Activated B cell treated with CpG ODN at 0.5 μM for 24 hours (primary cell): ENCODE data around the gene MOCS2. TPM values are rescaled to one million over a fixed set of nuclear protein-coding genes. Genes with fewer than 3 reads are reported as not detected.

Experiments used
- ATAC-seq: fragments of 200-7000 bp; cut with Tn5 transposase; one replicate; pipeline ENCODE4 v1.10.0; 2021; ENCODE audit warnings: low read depth, mild to moderate bottlenecking, moderate library complexity
- CTCF ChIA-PET: fragments of 350-600 bp; sonication (Branson Sonifier 250); formaldehyde crosslinking; loops from one replicate; lab custom pipeline; 2021; ENCODE audit warnings: antibody characterized with exemption; lab: Charles Lee
- POLR2A ChIA-PET: fragments of 350-600 bp; sonication (Branson Sonifier 250); formaldehyde crosslinking; loops from one replicate; lab custom pipeline; 2021; ENCODE audit warnings: antibody characterized with exemption; lab: Charles Lee
- DNase-seq: peaks from one replicate; pipeline ENCODE4 v3.0.0; 2022
- H3K27ac Mint-ChIP-seq: one replicate; pipeline ENCODE4 v1.8.0; 2020; ENCODE audit warnings: mixed read lengths
- H3K27me3 Mint-ChIP-seq: one replicate; pipeline ENCODE4 v1.8.0; 2021; ENCODE audit warnings: mixed read lengths
- H3K36me3 Mint-ChIP-seq: one replicate; pipeline ENCODE4 v1.8.0; 2021; ENCODE audit warnings: low read depth, mixed read lengths
- H3K4me1 Mint-ChIP-seq: one replicate; pipeline ENCODE4 v1.8.0; 2021; ENCODE audit warnings: mixed read lengths
- H3K4me3 Mint-ChIP-seq: one replicate; pipeline ENCODE4 v1.8.0; 2020; ENCODE audit warnings: mild to moderate bottlenecking, mixed read lengths
- H3K9me3 Mint-ChIP-seq: one replicate; pipeline ENCODE4 v1.8.0; 2020; ENCODE audit warnings: mixed read lengths
- CTCF ChIP-seq: fragments of 200-600 bp; IDR thresholded peaks from one replicate; pipeline ENCODE4 v1.8.0; 2022; ENCODE audit warnings: antibody characterized with exemption, mild to moderate bottlenecking
- intact Hi-C: fragments of 100-400 bp; cut with micrococcal nuclease; formaldehyde crosslinking; loops from one replicate; pipeline ENCODE4 v1.15.1; 2024
- total RNA-seq: library from RNA; stranded (reverse); gene quantifications from 2 replicates; pipeline ENCODE4 v1.2.3, GENCODE V29; 2022

The MOCS2 gene
- total RNA-seq, 1 donor from 2014 or later = 16.8 TPM

GRCh38 chr5:53052499-53052898 lies 57.1 kb downstream of the MOCS2 start:
- no peak overlapping the region for H3K4me3 Mint-ChIP-seq
- CTCF ChIA-PET = no interaction called here
- no peak for DNase-seq
- intact Hi-C loops = no loop called here
- TF ChIP-seq CTCF = no peak
- H3K27me3 Mint-ChIP-seq = no peaks in the 10 kb centered on the region
- H3K9me3 Mint-ChIP-seq = no peaks in the 10 kb centered on the region
- POLR2A ChIA-PET = no interaction called here
- H3K27ac Mint-ChIP-seq = no peak overlapping the region
- no peak for ATAC-seq
- no peaks in the 10 kb centered on the region for H3K4me1 Mint-ChIP-seq
- H3K36me3 Mint-ChIP-seq = no peaks in the 10 kb centered on the region

GRCh38 chr5:53048248-53048647 lies 61.3 kb downstream of the MOCS2 start:
- no peak overlapping the region for H3K4me3 Mint-ChIP-seq
- peaks cover 4% of the 10 kb centered on the region for H3K27me3 Mint-ChIP-seq
- TF ChIP-seq CTCF = no peak
- H3K27ac Mint-ChIP-seq = no peak overlapping the region
- intact Hi-C loops = no loop called here
- CTCF ChIA-PET = no interaction called here
- no peaks in the 10 kb centered on the region for H3K4me1 Mint-ChIP-seq
- POLR2A ChIA-PET = no interaction called here
- H3K36me3 Mint-ChIP-seq = no peaks in the 10 kb centered on the region
- no peaks in the 10 kb centered on the region for H3K9me3 Mint-ChIP-seq
- DNase-seq (no peak), ATAC-seq (no peak)

Other genes starting within 250 kb of the MOCS2 start
- 0.05 and 0.07 TPM in 2 replicates for gene ITGA2, start 120.4 kb downstream of the MOCS2 start, total RNA-seq